Measurements from ENCODE around the gene DUSP7.

DNA sequence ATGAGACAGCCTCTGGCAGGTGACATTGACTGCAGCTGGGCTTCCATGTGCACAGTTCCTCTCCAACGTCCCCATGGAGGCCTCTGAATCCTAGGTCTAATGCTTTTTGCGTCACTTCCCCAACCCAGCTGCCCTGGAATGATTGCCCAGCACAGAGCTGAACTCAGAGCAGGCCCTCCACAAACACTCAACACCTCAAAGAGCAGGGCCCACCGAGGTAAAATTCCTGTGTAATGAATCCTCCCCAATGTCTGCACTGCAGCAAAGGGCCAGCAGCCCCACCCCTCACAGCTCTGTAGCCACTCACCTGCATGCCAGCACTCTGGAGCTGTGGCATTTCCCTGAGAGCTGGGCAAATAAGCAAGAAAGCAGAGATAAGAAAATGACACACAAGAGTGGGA, 42.6 kb upstream of the DUSP7 start:
- TF ChIP-seq, protein P1, sequence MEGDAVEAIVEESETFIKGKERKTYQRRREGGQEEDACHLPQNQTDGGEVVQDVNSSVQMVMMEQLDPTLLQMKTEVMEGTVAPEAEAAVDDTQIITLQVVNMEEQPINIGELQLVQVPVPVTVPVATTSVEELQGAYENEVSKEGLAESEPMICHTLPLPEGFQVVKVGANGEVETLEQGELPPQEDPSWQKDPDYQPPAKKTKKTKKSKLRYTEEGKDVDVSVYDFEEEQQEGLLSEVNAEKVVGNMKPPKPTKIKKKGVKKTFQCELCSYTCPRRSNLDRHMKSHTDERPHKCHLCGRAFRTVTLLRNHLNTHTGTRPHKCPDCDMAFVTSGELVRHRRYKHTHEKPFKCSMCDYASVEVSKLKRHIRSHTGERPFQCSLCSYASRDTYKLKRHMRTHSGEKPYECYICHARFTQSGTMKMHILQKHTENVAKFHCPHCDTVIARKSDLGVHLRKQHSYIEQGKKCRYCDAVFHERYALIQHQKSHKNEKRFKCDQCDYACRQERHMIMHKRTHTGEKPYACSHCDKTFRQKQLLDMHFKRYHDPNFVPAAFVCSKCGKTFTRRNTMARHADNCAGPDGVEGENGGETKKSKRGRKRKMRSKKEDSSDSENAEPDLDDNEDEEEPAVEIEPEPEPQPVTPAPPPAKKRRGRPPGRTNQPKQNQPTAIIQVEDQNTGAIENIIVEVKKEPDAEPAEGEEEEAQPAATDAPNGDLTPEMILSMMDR (IDR thresholded peaks at IDR 0.05), result no peak
- TF ChIP-seq POLR2A (IDR thresholded peaks at IDR 0.05), result no peak

Measured in body of pancreas (tissue), 4 donors.